ENCODE results near the gene JMY. TPM values are rescaled to one million over a fixed set of nuclear protein-coding genes. Genes with fewer than 3 reads are reported as not detected.

The JMY gene
- total and polyA plus RNA-seq, 2 donors from 2014 or later: 3.8 to 17.5 TPM

DNA sequence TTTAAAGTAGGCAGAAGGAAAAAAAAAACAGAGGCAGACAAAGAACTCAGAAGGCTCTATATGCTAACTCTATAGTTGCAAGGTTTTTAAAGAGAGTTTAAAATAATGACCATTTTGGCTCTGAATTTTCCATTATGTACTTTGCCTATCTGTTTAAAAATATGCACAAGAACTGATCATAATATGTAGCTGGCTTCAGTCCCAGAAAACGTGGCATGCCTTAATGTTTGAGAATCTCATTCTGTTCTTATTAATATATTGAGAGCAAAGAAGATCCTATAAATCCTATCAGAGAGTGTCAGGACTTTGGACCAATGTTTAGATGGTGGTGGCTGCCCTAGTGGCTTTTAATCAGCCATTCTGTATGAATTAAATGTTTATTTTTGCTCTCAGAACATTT lies 121.5 kb downstream of the JMY start:
- no peaks in the 10 kb centered on the region for H3K9me3 ChIP-seq (ENCODE audit: control insufficient read depth in 2 of 3, insufficient read depth in 1 of 3, low read length in 3 of 3)
- no peak overlapping the region for H3K9ac ChIP-seq (ENCODE audit: low read length in 3 of 3)
- H3K27ac ChIP-seq (ENCODE audit: low read depth in 2 of 2, low read length in 2 of 2): no peak overlapping the region
- H3K27me3 ChIP-seq (ENCODE audit: control insufficient read depth, insufficient read depth, low read length): no peaks in the 10 kb centered on the region
- H3K4me3 ChIP-seq (ENCODE audit: low read length in 3 of 3): no peak overlapping the region
- peak in 2 of 5 donors; percentile 37 to 48 for DNase-seq
- no peaks in the 10 kb centered on the region for H3K4me1 ChIP-seq (ENCODE audit: control insufficient read depth in 2 of 3, insufficient read depth in 2 of 3, low read depth in 1 of 3, low read length in 3 of 3)
- H3K36me3 ChIP-seq (ENCODE audit: control insufficient read depth in 2 of 3, insufficient read depth in 3 of 3, low read length in 3 of 3): no peaks in the 10 kb centered on the region
- TF ChIP-seq, protein P1, sequence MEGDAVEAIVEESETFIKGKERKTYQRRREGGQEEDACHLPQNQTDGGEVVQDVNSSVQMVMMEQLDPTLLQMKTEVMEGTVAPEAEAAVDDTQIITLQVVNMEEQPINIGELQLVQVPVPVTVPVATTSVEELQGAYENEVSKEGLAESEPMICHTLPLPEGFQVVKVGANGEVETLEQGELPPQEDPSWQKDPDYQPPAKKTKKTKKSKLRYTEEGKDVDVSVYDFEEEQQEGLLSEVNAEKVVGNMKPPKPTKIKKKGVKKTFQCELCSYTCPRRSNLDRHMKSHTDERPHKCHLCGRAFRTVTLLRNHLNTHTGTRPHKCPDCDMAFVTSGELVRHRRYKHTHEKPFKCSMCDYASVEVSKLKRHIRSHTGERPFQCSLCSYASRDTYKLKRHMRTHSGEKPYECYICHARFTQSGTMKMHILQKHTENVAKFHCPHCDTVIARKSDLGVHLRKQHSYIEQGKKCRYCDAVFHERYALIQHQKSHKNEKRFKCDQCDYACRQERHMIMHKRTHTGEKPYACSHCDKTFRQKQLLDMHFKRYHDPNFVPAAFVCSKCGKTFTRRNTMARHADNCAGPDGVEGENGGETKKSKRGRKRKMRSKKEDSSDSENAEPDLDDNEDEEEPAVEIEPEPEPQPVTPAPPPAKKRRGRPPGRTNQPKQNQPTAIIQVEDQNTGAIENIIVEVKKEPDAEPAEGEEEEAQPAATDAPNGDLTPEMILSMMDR (IDR thresholded peaks at IDR 0.05; ENCODE audit: borderline replicate concordance, extremely low read depth, insufficient read depth): no peak
- intact Hi-C loops (cut with DNase I): no loop called here
- FAIRE-seq: no peak

Other genes starting within 250 kb of the JMY start
- gene DMGDH, start 166.5 kb upstream of the JMY start, total RNA-seq: 10.4 TPM
- 39.7 TPM for gene DMGDH, start 166.5 kb upstream of the JMY start, polyA plus RNA-seq (ENCODE audit: insufficient read depth, low read depth, low replicate concordance)
- 54.8 TPM for gene BHMT2, start 166.4 kb upstream of the JMY start, total RNA-seq
- gene BHMT2, start 166.4 kb upstream of the JMY start, polyA plus RNA-seq (ENCODE audit: insufficient read depth, low read depth, low replicate concordance): 230 TPM
- 30.7 TPM for gene BHMT, start 124.3 kb upstream of the JMY start, total RNA-seq
- gene BHMT, start 124.3 kb upstream of the JMY start, polyA plus RNA-seq (ENCODE audit: insufficient read depth, low read depth, low replicate concordance): 270 TPM

All from kidney (tissue), 14 donors.